Esophagus squamous epithelium (tissue), 4 donors: ENCODE measurements around the gene TSC2.

Source experiments
- POLR2A ChIP-seq, 4 donors: fragments of 450-650 bp; IDR thresholded peaks; one replicate each; pipeline ENCODE4 v1.6.1; 2017; ENCODE audit warnings: antibody characterized with exemption in 4 of 4, mild to moderate bottlenecking in 4 of 4, moderate library complexity in 3 of 4
- TF ChIP-seq, protein P1 (sequence below), 6 experiments: fragments of 450-650 bp in 4 of 6; fragments of 200-600 bp in 2 of 6; sonication (generic) in 2 of 6; IDR thresholded peaks; one replicate each; pipeline ENCODE4 v1.5.1; 2016 to 2019; ENCODE audit warnings: antibody characterized with exemption in 6 of 6, mild to moderate bottlenecking in 4 of 6, moderate library complexity in 4 of 6

DNA sequence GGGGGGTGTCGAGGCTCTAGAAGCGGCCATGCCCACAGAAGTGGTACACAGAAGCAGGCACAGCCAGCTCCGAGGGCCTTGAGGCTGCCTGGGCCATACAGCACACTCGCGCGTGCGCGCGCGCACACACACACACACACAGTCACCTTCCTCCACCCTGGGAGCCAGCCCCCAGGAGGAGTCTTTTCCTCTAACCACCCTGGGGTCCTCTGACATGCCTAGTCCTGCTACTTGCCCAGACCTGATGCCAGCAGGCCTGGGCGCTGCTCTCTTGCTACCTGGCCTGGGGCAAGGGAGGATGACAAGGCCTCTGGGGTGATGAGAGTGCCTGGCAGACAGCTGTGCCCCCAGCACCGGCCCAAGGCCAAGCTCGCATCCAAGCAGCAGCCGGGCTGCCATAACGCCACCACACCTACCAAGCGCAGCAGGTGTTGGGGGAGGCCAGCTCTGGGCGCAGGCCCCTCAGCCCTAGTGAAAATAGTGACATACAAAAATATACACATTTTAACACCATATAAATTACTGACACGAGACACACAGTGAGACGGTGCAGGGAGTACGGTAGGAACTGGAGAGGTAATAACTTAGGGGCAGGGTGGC is 41.1 kb downstream of the TSC2 start:
- TF ChIP-seq, protein P1, sequence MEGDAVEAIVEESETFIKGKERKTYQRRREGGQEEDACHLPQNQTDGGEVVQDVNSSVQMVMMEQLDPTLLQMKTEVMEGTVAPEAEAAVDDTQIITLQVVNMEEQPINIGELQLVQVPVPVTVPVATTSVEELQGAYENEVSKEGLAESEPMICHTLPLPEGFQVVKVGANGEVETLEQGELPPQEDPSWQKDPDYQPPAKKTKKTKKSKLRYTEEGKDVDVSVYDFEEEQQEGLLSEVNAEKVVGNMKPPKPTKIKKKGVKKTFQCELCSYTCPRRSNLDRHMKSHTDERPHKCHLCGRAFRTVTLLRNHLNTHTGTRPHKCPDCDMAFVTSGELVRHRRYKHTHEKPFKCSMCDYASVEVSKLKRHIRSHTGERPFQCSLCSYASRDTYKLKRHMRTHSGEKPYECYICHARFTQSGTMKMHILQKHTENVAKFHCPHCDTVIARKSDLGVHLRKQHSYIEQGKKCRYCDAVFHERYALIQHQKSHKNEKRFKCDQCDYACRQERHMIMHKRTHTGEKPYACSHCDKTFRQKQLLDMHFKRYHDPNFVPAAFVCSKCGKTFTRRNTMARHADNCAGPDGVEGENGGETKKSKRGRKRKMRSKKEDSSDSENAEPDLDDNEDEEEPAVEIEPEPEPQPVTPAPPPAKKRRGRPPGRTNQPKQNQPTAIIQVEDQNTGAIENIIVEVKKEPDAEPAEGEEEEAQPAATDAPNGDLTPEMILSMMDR (IDR thresholded peaks at IDR 0.05), result no peak
- no peak for TF ChIP-seq POLR2A (IDR thresholded peaks at IDR 0.05)
